ENCODE results near the gene MGA. TPM values are rescaled to one million over a fixed set of nuclear protein-coding genes. Genes with fewer than 3 reads are reported as not detected.

MGA gene
- total RNA-seq, 1 donor from 2014 or later, result 112 TPM

DNA sequence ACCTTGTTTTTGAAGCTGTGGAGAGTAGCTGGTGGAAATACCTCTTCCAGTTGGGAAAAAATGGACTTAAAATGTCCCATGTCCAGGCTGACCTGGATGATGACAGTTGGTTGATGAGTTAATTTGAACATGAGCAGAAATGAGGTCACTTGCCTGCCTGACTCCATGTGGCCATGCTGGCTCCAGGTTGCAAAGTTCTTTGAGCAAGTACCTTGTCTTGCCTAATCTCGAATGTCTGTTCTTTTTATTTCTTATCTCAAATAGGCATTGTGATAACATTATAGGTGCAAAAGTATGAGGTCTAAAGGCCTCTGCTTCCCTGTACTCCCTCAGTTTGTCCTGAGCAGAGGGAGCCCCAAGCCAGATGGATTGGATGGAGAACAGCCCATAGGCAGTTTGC lies 123.1 kb downstream of the MGA start:
- DNase-seq, result no peak

DNA sequence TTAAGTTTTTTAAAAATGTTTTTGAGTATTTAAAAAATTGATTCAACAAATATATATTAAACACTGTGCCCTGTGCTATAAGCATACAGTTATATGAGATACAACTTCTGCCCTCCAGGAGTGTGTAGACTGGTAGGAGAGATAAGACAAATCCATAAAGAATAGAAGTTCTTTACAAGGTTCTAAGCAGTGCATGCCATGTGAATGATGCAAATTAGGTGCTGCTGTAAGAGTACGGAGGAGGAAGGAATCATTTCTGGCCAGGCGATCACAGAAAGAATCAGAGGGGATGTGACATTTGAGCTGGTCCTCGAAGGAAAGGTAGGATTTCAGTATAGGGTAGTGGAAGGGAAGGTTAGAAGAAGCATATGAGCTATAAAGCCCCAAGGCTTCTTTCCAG lies 128.1 kb downstream of the MGA start:
- no peak for DNase-seq

DNA sequence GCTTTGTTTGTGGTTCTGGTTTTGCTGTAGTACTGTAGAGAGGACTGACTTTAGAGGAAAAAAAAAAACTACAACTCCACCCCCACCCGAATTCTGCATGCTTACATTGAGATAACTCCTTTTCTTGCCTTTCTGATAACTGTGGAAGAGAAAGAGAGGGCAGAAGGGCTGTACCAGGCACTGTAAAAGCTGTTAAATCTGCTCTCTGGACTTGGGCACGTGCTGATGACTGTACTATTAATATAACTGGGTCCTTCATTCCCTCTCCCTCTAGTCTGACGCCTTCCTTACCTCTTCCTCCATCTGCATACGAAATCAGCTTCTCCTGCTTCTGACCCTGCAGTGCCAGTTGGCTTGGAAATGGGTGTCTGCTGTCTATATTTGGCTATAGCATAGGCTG lies 129.0 kb downstream of the MGA start:
- no peak for DNase-seq

DNA sequence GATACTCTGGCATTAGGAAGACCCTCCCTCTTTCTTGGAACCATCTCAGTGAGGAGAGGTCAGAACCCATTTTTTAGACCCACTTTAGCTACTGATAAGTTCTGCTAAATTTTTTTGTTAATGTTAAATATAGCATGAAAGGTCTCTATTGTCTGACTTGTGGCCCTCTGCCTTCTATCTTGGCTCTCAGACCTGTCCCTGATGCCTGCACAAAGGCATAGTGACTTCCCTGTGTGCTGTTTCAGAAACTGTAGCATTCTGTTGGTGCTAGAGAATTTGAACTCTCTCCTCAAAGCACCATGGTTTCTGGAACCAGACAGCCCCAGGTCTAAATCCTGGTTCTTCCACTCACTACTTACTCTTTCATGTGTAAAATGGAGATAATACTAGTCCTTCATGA lies 129.5 kb downstream of the MGA start:
- no peak for DNase-seq

DNA sequence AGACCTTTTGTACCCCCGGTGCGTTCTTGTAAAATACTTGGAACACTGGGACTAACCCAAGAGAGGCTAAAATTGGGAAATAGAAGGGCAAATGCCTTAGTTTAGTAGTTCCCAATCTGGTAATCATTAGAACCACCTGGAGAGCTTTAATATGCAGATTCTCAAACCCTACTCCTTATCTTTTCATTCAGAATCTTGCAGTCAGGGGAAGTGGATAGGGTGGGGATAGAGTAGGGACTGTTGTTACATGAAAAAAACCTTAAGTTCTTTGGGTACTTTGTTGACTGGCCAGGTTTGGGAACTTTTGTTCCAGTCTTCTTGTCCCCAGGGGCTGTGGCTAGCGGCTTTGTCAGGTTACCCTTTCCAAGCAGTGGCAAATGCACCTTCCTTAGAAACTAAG lies 130.0 kb downstream of the MGA start:
- DNase-seq, result no peak

DNA sequence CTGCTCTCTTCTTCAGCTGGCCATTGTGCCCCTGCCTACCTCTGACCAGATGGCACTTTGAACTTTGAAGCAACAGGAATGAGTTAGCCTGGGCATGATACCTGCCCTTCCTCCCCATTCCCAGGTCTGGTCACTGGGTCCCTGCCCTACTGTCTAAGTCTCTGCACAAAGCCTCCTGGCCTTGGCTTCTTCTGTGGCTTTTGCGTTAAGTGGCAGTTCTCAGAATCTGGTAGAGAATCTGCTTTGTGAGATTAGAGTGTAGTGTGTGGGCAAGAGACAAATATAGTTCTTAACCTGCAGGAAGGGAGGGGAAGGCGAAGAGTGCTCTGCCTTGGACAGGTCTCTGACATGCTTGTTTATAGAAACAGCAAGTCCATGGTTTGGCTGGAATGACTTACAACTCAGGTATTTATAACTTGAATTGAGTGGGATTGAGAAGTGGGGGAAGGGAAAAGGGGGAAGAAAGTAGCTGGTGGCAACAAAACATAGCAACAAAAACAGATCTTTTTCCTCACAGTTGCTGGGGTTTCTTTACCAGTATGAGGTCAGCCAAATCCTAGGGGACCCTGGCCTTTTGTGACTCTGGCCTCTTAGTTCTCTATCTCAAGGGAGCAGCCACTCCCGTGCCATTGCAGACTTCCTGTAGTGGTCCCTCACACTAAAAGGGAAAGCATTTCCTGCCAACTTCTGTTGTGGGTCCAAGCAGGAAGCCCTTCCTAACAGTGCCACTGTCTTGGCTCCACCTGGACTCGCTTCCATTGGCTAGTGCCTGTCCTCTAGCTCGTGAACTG lies 130.7 kb downstream of the MGA start:
- DNase-seq, result no peak

DNA sequence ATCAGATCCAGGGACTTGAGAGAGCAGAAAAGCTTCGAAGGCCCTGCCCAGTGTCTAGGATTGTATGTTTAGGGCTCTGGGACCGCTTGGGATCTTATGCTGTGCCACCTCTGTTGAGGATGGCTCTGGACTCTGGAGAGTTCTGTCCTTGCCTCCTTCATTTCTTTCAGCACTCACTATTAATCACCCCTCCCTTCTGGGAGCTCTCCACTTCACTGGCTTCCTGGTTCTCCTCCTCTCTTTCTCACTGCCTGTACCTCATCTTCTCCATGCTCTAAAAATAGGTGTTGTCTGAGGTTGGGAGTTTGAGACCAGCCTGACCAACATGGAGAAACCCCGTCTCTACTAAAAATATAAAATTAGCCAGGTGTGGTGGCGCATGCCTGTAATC lies 131.3 kb downstream of the MGA start:
- DNase-seq, result no peak

DNA sequence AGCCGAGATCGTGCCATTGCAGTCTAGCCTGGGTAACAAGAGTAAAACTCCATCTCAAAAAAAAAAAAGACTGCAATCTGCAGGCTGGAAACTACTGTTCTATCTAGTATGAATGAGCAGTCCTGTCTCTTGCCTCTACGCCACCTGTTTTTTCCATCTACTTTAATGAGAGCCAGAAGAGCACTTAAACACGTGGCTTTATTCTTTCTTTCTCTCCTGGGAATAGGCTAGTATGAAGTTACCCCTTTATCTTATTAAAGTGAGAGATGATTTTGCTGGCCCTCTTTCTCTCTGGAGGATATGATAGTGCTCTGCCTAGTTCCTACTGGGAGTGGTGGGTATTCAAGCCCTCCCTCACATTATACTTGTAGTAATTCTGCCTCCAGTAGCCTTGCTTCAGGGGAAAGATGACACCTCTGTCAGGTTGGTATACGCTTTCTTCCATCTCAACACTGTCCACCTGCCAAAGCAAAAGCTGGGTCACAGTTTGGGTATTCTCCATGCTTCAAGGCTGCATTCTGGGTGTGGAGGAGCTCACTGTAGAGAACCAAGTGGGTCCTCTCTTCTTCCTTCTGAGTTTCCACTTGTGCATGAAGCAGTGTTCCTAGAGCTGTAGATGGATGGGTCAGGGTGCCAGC lies 131.9 kb downstream of the MGA start:
- DNase-seq, result no peak

DNA sequence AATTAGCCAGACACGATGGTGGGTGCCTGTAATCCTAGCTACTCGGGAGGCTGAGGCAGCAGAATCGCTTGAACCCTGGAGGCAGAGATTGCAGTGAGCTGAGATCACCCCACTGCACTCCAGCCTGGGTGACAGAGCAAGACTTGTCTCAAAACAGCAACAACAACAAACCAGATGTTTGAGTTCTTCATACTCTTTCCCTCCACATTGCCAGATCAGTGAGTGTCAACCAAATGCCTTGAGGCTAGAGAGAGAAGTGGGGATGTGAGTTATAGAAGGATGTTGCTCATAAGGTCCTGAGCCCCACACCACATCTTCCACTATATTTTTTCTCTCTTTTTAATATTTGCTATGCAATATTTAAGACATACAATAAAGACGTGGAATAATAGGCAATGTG lies 133.9 kb downstream of the MGA start:
- DNase-seq, result no peak

DNA sequence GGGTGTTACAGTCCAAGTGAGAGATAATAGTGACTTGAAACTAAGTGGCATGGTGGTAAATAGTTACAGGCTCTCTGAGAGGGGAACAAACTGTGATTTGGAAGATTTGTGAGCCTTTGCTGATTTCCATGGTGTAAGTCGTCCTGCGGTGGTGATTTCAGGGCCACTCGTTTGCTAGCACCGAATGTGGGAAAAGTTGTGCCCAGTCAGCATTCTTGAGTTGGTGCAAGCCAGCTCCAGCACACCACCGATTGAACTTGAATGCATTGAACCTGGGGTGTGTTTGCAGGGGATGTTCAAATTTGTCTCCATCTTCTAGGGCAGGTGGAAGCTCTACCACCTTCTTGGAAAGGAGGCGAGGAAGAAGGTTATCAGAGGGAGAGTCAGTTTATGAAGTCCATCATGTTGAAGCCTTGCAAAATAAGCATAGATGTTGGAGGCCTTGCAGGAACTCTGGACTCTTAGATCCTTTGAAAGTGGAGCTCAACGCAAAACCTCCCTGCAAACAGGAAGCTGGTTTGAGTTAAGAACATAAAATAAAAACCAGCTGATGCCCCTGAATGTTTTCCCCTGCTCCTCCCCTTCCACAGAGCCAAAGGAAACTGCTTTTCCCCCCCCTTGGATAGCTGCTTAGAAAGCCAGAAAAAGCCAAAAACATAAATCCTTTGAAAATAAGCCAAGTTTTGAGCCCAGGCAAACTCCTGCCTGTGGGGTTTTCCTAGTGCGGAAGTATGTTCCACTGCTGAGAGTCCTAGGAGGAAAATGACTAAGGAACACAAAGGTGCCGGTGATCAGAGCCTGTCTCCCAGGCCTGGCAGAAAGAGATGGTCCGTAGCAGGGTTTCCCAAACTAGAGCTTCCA lies 136.0 kb downstream of the MGA start:
- no peak for DNase-seq

DNA sequence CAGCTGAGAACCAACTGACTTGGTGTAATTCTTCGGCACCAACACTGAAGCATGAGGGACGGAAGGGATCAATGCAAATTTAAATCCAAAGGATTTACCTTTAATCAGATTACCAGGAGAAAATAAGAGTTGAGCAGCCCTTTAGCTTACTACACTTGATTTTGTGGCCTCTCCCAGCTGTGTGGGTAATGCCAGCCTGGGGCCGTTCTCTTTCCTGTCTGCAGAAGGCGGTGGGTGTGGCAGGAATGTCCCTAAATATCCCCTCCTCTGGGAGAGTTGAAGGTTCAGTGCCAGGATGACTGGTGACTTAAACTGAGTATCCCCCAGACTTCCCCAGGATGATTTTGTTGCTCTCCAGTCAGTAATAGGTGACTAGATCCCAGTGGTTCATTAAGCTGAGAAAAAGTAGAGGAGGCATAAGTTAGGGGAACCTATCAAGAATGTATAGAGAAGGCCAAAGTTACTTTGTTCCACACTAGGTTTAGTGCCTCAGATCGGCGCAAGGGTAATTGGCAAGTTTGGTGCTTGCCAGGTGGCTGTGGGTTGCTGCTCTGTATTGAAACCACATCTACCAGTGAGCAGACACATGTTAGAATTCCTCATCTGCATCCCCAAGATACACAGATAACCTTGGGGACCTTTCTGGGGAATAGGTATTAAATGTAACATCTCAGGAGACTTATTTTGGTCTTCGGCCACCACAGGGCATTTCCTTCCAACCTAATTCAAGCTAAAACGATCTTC lies 137.2 kb downstream of the MGA start:
- DNase-seq, result no peak

DNA sequence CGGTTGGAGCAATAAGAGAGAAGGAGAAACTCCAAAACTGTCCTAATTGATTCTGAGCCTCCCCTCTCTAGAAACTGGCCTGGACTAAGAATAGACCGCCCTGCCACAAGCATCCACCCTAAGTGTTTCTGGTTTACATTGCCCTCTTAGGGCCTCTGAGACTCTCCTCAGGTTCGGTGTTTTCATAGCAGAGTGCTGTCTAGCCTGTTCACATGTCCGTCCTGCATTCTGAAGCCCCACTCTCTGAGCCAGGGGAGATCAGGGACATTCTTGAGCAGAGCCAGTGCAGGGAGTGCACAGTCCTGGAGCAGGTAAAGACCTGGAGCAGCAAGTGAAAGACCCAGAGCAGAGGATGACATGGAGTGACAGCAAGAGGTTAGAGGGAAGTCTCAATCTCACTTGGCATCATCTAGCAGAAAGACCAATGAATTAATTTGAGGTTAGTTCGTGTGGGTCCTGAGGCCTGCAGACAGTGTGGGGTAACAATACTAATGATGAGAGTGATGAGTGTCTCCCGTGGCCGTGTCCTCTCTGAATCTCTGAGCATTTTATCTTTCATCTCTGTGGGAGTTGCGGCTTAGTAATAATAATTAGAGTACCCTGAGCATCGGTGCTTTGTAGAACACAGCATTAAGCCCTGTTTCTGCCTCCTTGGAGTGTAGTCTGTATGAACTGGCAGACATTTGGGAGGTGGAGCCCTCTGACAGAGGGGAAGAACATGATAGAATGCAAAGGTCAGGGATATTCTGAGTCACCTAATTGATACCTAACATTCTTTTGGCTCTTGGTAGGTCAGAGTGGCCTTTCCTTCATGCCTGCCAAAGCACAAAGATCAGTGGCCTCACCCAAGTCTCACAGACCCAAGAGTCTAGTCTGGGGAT lies 138.6 kb downstream of the MGA start:
- no peak for DNase-seq

DNA sequence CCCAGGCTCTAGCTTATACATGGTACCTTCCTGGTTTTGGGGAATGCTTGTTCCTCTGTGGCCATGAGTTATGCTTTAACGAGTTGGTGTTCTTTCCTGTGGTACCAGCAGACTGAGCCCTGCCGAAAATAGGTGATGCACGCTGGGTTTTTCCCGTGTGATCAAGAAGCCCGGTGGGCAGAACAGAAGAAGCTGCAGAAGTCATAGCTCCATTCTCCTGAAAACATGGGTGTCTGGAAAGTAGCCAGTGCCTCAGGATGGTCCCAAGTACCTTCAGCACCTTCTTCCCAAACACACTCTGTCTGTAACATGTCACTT lies 139.2 kb downstream of the MGA start:
- DNase-seq, result no peak

DNA sequence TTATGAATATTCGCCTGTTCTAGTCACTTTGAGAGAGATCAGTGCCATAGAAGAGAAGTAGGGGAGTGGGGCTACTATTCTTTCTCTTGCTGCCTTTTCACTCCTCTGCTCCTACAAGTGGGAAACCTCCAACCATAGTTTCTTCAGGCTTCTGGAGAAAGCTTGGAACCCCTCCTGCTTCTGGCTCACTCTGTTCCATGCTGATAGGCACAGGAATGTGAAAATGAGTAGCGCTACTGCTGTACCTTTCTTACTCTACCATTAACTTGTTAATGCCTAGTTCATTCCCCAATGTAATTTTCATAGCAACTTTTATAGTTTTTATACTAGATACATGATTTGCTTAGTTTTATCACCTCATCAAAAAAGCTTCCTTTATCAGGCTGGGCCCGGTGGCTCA lies 141.0 kb downstream of the MGA start:
- DNase-seq, result no peak

DNA sequence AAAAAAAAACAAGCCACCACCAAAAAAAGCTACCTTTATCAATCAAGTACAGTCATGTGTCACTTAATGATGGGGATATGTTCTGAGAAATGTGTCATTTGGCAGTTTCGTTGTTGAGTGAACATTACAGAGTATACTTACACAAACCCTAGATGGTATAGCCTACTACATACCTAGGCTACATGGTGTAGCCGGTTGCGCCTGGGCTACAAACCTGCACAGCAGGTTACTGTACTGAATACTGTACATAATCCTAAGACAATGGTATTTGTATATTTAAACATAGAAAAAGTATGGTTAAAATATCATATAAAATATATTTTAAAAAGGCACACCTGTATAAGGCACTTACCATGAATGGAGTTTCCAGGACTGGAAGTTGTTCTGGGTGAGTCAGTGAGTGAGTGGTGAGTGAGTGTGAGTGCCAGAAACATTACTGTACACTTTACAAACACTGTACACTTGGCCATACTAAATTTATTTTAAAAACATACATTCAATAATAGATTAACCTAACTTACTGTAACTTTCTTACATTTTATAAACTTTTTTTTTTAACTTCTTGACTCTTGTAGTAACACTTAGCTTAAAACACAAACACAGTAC lies 141.7 kb downstream of the MGA start:
- no peak for DNase-seq

DNA sequence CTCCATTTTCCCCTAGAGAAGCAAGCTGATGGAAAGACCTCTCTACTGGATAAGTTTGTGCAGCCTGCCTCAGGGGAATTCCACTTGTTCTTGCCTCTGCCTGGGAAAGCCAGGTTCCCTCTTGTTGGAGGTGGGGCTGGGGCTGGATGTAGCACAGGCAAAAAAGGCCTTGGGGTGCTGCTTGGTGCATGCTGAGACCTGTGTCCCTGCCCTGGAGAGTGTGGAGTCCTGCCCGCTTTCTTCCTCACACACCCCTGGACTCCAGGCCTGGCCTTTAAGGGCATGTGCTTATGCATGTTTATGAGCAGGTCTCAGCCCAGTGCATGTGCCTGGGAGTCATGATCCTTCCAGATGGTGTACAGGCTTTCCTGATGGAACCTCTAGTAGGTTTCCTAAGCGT lies 144.2 kb downstream of the MGA start:
- DNase-seq, result no peak

DNA sequence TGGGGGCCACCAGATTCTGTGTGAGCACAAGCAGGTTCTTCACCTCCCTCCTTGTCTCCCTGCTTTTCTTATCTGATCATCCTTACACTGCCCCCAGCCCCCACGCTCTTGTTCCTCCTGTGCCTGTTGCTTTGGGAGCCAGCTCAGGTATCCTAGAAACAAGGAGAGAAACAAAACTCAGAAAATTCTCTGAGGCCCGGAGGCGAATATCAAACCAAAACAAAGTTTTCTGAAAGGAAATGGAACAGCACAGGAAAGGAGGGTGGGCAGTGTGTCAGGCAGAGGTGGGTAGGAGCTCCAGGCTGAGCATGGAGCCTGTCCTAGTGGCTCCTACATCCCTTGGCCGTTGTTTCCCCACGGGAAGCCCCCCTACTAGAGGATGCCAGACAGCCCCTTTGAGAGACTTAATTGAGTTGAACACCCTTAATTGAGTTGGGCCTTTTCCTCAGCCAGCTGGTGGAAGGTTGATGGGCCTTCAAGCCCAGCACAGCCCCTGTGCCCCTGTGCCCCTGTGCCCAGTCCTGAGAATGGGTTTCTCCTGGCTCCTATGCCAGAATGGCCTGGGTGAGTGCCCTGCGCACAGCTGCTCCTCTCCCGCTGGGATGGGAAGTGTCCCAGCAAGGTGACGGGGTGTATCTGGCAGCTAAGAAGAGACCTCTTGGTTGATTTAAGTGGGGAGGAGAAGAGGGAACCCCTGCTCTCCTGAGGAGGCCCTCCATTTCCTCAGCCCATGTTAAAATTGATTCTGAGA lies 144.9 kb downstream of the MGA start:
- DNase-seq, result no peak

DNA sequence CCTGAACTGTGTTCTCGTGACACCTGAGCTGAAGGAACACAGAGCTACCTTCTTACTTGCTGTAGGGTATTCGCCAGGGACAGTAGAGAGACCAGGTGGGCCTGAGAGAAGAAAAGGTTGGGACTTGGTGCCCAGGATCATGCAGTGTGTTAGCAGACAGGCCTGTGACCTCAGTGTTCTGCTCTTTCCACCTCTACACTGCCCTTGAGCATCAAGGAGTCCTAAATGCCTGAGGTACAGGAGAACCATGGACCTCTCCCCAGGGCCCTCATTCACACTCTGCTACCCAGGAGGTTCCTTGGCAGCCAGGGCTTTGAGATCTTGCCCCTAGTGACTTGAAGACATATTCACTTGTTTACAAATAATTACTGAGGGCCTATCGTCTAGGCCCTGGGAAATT lies 145.5 kb downstream of the MGA start:
- no peak for DNase-seq

DNA sequence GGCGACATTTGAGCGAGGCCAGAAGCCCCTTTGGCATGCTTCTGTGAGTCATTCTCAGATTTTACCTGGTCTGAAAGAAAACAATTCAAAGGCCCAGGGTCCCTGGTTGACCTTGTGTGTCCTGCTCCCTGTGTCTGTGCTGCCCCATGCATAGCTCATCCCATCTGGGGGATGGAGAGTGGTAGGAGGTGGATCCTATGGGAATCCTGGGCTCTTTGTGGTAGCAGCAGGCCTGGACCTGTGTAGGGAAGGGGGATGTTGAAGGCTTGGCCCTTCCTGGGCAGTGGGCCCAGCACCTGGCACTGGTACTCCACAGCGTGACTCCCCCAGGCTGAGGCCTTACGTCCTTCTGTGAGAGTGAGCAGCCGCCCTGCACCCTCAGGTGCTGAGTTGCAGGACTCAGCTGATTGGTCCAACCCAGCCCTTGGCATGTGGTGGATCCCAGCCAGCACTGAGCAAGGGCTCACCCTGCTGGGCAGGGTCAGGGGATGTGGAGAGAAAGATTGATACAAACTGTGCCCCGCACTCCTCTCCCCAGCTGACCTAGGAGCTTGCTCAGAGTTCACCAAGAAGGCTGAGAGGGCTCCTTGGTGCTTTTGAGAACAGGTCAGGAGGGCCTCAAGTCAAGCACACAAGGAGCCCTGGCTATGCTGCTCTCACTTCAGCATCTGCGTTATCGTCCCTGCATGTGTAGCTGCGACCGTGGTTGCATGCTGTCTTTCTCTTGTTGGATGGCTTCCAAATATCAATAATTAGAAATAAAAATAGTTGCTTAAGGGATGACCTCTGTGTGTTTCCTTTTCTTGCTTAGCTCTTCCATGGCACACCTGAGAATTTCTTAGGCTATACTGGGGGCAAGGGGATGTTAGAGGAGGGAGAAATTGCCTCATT lies 146.3 kb downstream of the MGA start:
- DNase-seq, result no peak

DNA sequence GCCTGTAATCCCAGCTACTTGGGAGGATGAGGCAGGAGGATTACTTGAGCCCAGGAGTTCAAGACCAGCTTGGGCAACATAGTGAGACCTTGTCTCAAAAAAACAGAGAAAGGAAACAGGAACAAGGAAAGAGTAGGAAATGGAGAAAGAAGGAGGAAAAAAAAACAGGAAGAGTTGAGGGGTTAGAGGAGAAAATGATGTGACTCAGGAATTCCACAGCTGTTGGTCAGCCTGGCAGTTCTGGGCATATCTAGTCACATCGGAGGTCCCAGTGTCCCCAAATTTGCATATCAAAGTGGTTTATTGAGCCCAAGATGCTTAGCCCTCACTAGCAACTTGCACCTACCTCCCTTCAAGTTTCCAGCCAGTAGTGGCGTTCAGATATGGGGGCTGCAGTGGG lies 148.9 kb downstream of the MGA start:
- no peak for DNase-seq

Measured in occipital lobe (tissue), 2 donors.